ENCODE data around the gene PARP1.

- TF ChIP-seq CTCF (IDR thresholded peaks at IDR 0.05) (no peak), POLR2A (IDR thresholded peaks at IDR 0.05) (no peak)
Observed at GRCh38 chr1:226381226-226381998, 26.5 kb downstream of the PARP1 start.

Data from lower leg skin (tissue), 3 donors.